Measurements from ENCODE around the gene OSBPL2. TPM values are rescaled to one million over a fixed set of nuclear protein-coding genes. Genes with fewer than 3 reads are reported as not detected.
A peak's percentile ranks its signal among the peaks of the same experiment; 100 is the strongest.

The OSBPL2 gene
- total RNA-seq, 1 experiment from 2014 or later: 41.4 TPM

DNA sequence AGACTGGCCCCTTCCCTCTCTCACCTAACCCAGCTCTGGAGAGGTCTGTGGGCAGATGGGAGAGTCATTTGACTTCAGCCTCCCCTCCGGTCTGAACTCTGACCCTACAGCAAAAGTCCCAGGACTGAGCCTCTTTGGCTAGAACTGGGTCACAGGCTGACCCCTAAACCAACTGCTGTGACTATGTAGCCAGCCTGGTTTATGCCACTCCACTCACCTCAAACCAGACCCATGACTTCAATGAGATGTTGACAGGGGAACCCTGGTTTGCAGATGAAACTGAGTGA, 864 bp upstream of the OSBPL2 start:
- H3K4me1 ChIP-seq (ENCODE audit: control insufficient read depth, insufficient read depth, low read length): 0 out of 2 replicates have a peak, but pooled peaks cover 3% of the 10 kb centered on the region
- in situ Hi-C loops (cut with HindIII; ENCODE audit: low pct_unique_long_range_greater_than_20kb, low sequenced_read_pairs) (no loop called here), intact Hi-C loops (cut with micrococcal nuclease; ENCODE audit: unreplicated experiment) (no loop called here)
- H3K27me3 ChIP-seq (ENCODE audit: control insufficient read depth, insufficient read depth, low read length): no peaks in the 10 kb centered on the region
- H3K27ac ChIP-seq (ENCODE audit: low read length): peak overlapping the region; percentile 66; the same call in 1 of the 2 replicates
- CTCF ChIA-PET: no interaction called here
- peaks cover 4% of the 10 kb centered on the region; the same call in 1 of the 2 replicates for H3K36me3 ChIP-seq (ENCODE audit: control insufficient read depth, insufficient read depth, low read length)
- DNase-seq (ENCODE audit: low read depth, low spot score): no peak
- BruUV-seq (replicated peaks): no TSS peak
- H3K9me3 ChIP-seq (ENCODE audit: control insufficient read depth, insufficient read depth, low read depth, low read length): no peaks in the 10 kb centered on the region
- no peak for ATAC-seq
- peak overlapping the region; percentile 43 to 67 for H3K4me3 ChIP-seq (ENCODE audit: low read depth in 2 of 2, low read length in 2 of 2)
- TF ChIP-seq, protein P1, sequence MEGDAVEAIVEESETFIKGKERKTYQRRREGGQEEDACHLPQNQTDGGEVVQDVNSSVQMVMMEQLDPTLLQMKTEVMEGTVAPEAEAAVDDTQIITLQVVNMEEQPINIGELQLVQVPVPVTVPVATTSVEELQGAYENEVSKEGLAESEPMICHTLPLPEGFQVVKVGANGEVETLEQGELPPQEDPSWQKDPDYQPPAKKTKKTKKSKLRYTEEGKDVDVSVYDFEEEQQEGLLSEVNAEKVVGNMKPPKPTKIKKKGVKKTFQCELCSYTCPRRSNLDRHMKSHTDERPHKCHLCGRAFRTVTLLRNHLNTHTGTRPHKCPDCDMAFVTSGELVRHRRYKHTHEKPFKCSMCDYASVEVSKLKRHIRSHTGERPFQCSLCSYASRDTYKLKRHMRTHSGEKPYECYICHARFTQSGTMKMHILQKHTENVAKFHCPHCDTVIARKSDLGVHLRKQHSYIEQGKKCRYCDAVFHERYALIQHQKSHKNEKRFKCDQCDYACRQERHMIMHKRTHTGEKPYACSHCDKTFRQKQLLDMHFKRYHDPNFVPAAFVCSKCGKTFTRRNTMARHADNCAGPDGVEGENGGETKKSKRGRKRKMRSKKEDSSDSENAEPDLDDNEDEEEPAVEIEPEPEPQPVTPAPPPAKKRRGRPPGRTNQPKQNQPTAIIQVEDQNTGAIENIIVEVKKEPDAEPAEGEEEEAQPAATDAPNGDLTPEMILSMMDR (IDR thresholded peaks at IDR 0.05): no peak
- POLR2A ChIA-PET: no interaction called here

DNA sequence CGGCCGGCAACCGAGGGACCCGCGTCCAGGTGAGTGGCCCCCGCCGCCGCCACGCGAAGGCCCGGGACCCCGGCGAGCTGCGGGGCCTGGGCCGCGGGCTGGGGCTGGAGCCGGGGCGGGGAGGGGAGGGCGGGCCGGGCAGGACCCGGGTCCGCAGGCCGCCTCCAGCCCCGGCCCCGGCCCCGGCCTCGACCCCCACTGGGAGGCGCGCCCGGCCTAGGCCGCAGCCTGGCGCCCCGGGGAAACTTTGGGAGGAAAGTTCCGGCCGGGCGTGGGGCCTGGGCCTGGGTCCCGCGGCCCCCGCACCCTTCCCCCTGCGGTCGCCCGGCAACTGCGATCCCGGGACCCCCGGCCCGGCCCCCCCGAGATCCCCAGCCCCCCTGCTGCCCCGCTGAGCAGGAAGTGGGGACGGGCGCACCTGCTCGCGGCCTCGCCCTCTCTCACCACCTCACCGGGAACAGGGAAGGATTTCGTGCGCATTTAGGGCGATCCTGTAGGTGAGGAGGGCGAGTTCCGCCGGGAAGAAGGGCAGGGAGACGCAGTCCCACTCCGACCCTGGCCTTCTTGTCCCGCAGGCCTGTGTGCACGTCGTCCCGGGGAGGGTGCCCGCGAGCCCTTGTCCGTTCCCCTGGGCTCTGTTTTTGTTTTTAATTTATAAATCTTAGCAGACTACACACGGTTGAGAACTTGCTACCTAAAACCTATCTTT, 402 bp downstream of the OSBPL2 start:
- intact Hi-C loops (cut with micrococcal nuclease; ENCODE audit: unreplicated experiment): no loop called here
- in situ Hi-C loops (cut with HindIII; ENCODE audit: low pct_unique_long_range_greater_than_20kb, low sequenced_read_pairs): no loop called here
- Histone ChIP-seq H3K36me3 (ENCODE audit: control insufficient read depth, insufficient read depth, low read length) (peaks cover 4% of the 10 kb centered on the region; the same call in 1 of the 2 replicates), H3K9me3 (ENCODE audit: control insufficient read depth, insufficient read depth, low read depth, low read length) (no peaks in the 10 kb centered on the region), H3K27ac (ENCODE audit: low read length) (peak overlapping the region; percentile 86), H3K27me3 (ENCODE audit: control insufficient read depth, insufficient read depth, low read length) (no peaks in the 10 kb centered on the region), H3K4me1 (ENCODE audit: control insufficient read depth, insufficient read depth, low read length) (0 out of 2 replicates have a peak, but pooled peaks cover 3% of the 10 kb centered on the region), H3K4me3 (ENCODE audit: low read depth in 2 of 2, low read length in 2 of 2) (peak overlapping the region; percentile 73 to 79)
- TF ChIP-seq SIN3A (IDR thresholded peaks at IDR 0.05; ENCODE audit: borderline replicate concordance, insufficient read depth, low read depth, low read length): no peak
- no peak for TF ChIP-seq TCF7L2 (IDR thresholded peaks at IDR 0.05; ENCODE audit: low read depth, low read length)
- no peak for TF ChIP-seq REST (IDR thresholded peaks at IDR 0.05; ENCODE audit: insufficient read depth in 1 of 2, low read depth in 2 of 2, low read length in 1 of 2)
- TF ChIP-seq, protein P1 (IDR thresholded peaks at IDR 0.05): no peak
- no peak for TF ChIP-seq POLR2AphosphoS5 (IDR thresholded peaks at IDR 0.05; ENCODE audit: low read depth, low read length)
- BruUV-seq (replicated peaks): no TSS peak
- CTCF ChIA-PET: no interaction called here
- DNase-seq (ENCODE audit: low read depth, low spot score) (no peak), ATAC-seq (peak; percentile 30)
- POLR2A ChIA-PET: interaction anchor here (0.5 kb wide), 1 partner anchor 51 kb away, joined by 3 read pairs; no protein-coding TSS in a partner anchor
